Naive B cell (primary cell): ENCODE data around the gene SLC35A2. TPM values are rescaled to one million over a fixed set of nuclear protein-coding genes. Genes with fewer than 3 reads are reported as not detected.
"Not testable (repeated sequence)": the region's sequence is repeated elsewhere in the genome, so short reads cannot be mapped to it uniquely, and the experiment has no call there.

Source experiments
- ATAC-seq, 2 donors: fragments of 150-1000 bp; cut with Tn5 transposase; 2 replicates each; pipeline ENCODE4 v1.10.0; 2021; ENCODE audit warnings: low read depth in 2 of 2, mild to moderate bottlenecking in 2 of 2, moderate library complexity in 2 of 2
- DNase-seq: peaks from one replicate; pipeline ENCODE4 v3.0.0; 2022
- H3K27ac Mint-ChIP-seq, 6 donors: one replicate each; pipeline ENCODE4 v1.8.0; 2020 to 2022; ENCODE audit warnings: mild to moderate bottlenecking in 6 of 6, mixed read lengths in 6 of 6, moderate library complexity in 5 of 6, inconsistent platforms in 2 of 6
- H3K27me3 Mint-ChIP-seq, 3 donors: one replicate each; pipeline ENCODE4 v1.8.0; 2021 to 2022; ENCODE audit warnings: mixed read lengths in 3 of 3, mild to moderate bottlenecking in 1 of 3
- H3K36me3 Mint-ChIP-seq, 2 donors: one replicate each; pipeline ENCODE4 v1.8.0; 2020 to 2022; ENCODE audit warnings: mixed read lengths in 2 of 2, inconsistent platforms in 1 of 2, mild to moderate bottlenecking in 1 of 2
- H3K4me1 Mint-ChIP-seq, 3 donors: one replicate each; pipeline ENCODE4 v1.8.0; 2020 to 2022; ENCODE audit warnings: mixed read lengths in 3 of 3, inconsistent platforms in 1 of 3, mild to moderate bottlenecking in 1 of 3, moderate library complexity in 1 of 3
- H3K4me3 Mint-ChIP-seq, 8 donors: one replicate each; pipeline ENCODE4 v1.8.0; 2020 to 2022; ENCODE audit warnings: mild to moderate bottlenecking in 8 of 8, mixed read lengths in 8 of 8, moderate library complexity in 8 of 8, inconsistent platforms in 2 of 8
- H3K9me3 Mint-ChIP-seq, 7 donors: one replicate each; pipeline ENCODE4 v1.8.0; 2020 to 2022; ENCODE audit warnings: mixed read lengths in 7 of 7, mild to moderate bottlenecking in 5 of 7, inconsistent platforms in 2 of 7, moderate library complexity in 1 of 7
- polyA plus RNA-seq, 6 donors: library from polyadenylated mRNA; unstranded; fragments of 300-500 nt; fragmentation: Illumina TruSeq; gene quantifications; one replicate each; pipeline ENCODE4 v1.2.3, GENCODE V29; 2021; ENCODE audit warnings: low read depth in 6 of 6

Gene SLC35A2
- polyA plus RNA-seq, 6 donors from 2014 or later = 8.5 to 11.6 (median 10.0) TPM

DNA sequence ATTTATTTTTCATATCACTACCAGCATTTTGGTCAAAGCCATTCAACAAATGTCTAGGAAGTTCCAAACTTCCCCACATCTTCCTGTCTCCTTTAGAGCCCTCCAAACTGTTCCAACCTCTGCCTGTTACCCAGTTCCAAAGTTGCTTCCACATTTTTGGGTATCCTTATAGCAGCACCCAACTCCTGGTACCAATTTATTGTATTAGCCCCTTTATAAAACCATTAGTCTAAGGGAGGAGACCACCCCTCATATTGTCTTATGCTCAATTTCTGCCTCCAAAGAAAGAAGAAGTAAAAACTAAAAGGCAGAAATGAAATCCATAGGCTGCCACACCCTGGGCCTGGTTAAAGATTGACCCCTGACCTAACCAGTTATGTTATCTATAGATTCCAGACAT, 58.0 kb downstream of the SLC35A2 start:
- not testable (repeated sequence) for ATAC-seq, H3K36me3 Mint-ChIP-seq, DNase-seq, H3K4me3 Mint-ChIP-seq, H3K4me1 Mint-ChIP-seq
- peak overlapping the region in 1 of 6 donors; percentile 30 for H3K27ac Mint-ChIP-seq
- peaks cover 5 to 21% (median 16%) of the 10 kb centered on the region in 3 donors for H3K27me3 Mint-ChIP-seq
- H3K9me3 Mint-ChIP-seq = peaks cover 0 to 12% (median 0%) of the 10 kb centered on the region in 7 donors

Other genes with a start within 250 kb of the SLC35A2 start
- 10 to 100 TPM; 12.7 to 27.8 (median 19.4) TPM for gene WAS, start 227.8 kb downstream of the SLC35A2 start, polyA plus RNA-seq
- gene SUV39H1, start 214.9 kb downstream of the SLC35A2 start, polyA plus RNA-seq = 10 to 100 TPM in 3 of 6 donors, 1 to 10 TPM in 3; 6.6 to 13.3 (median 10.1) TPM
- not detected for gene GLOD5, start 149.9 kb downstream of the SLC35A2 start, polyA plus RNA-seq
- under 1 TPM in 2 of 6 donors, not detected in 4; 0.23 to 0.27 TPM for gene GATA1, start 125.1 kb downstream of the SLC35A2 start, polyA plus RNA-seq
- gene HDAC6, start 109.6 kb downstream of the SLC35A2 start, polyA plus RNA-seq = 10 to 100 TPM; 11.9 to 26.6 (median 21.2) TPM
- gene ERAS, start 85.1 kb downstream of the SLC35A2 start, polyA plus RNA-seq = under 1 TPM in 2 of 6 donors, not detected in 4; 0.51 to 0.92 TPM
- gene PCSK1N, start 76.0 kb downstream of the SLC35A2 start, polyA plus RNA-seq = under 1 TPM in 1 of 6 donors, not detected in 5; 0.57 TPM
- gene TIMM17B, start 13.9 kb downstream of the SLC35A2 start, polyA plus RNA-seq = 10 to 100 TPM; 77.1 to 97.2 (median 86.4) TPM
- 100 to 1,000 TPM in 1 of 6 donors, 10 to 100 TPM in 5; 56.8 to 101 (median 83.6) TPM for gene PQBP1, start 13.7 kb downstream of the SLC35A2 start, polyA plus RNA-seq
- gene PIM2, start 7.4 kb upstream of the SLC35A2 start, polyA plus RNA-seq = 100 to 1,000 TPM; 202 to 489 (median 254) TPM
- gene OTUD5, start 46.0 kb upstream of the SLC35A2 start, polyA plus RNA-seq = 10 to 100 TPM; 27.6 to 53.2 (median 39.1) TPM
- 1 to 10 TPM in 1 of 6 donors, under 1 TPM in 2, not detected in 3; 0.12 to 2.0 (median 0.18) TPM for gene KCND1, start 60.2 kb upstream of the SLC35A2 start, polyA plus RNA-seq
- 10 to 100 TPM in 5 of 6 donors, 1 to 10 TPM in 1; 9.3 to 26.8 (median 13.6) TPM for gene GRIPAP1, start 90.6 kb upstream of the SLC35A2 start, polyA plus RNA-seq
- gene TFE3, start 131.7 kb upstream of the SLC35A2 start, polyA plus RNA-seq = 10 to 100 TPM in 1 of 6 donors, 1 to 10 TPM in 5; 4.5 to 11.4 (median 6.1) TPM
- 1 to 10 TPM in 1 of 6 donors, under 1 TPM in 4, not detected in 1; 0.62 to 1.7 (median 0.79) TPM for gene CCDC120, start 147.4 kb upstream of the SLC35A2 start, polyA plus RNA-seq
- gene PRAF2, start 162.4 kb upstream of the SLC35A2 start, polyA plus RNA-seq = 10 to 100 TPM; 25.5 to 49.0 (median 38.8) TPM
- gene WDR45, start 168.2 kb upstream of the SLC35A2 start, polyA plus RNA-seq = 10 to 100 TPM; 50.0 to 84.9 (median 57.4) TPM
- gene GPKOW, start 212.1 kb upstream of the SLC35A2 start, polyA plus RNA-seq = 10 to 100 TPM; 17.9 to 33.9 (median 22.0) TPM